Vagina (tissue), 2 donors: ENCODE results near the gene CCDC182.

Experiments
- POLR2AphosphoS5 ChIP-seq, 2 donors: sonication (generic); formaldehyde crosslinking; IDR thresholded peaks; one replicate each; pipeline ENCODE4 v1.9.0; 2017; ENCODE audit warnings: antibody characterized with exemption in 2 of 2, mild to moderate bottlenecking in 2 of 2, low read depth in 1 of 2; ENCODE audit not compliant: insufficient read depth in 1 of 2
- TF ChIP-seq, protein P1 (sequence below), 3 experiments: fragments of 450-650 bp in 2 of 3; fragments of 200-600 bp in 1 of 3; sonication (generic) in 1 of 3; IDR thresholded peaks; one replicate each; pipeline ENCODE4 v1.5.1; 2017 to 2019; ENCODE audit warnings: antibody characterized with exemption in 3 of 3, mild to moderate bottlenecking in 2 of 3, moderate library complexity in 2 of 3

DNA sequence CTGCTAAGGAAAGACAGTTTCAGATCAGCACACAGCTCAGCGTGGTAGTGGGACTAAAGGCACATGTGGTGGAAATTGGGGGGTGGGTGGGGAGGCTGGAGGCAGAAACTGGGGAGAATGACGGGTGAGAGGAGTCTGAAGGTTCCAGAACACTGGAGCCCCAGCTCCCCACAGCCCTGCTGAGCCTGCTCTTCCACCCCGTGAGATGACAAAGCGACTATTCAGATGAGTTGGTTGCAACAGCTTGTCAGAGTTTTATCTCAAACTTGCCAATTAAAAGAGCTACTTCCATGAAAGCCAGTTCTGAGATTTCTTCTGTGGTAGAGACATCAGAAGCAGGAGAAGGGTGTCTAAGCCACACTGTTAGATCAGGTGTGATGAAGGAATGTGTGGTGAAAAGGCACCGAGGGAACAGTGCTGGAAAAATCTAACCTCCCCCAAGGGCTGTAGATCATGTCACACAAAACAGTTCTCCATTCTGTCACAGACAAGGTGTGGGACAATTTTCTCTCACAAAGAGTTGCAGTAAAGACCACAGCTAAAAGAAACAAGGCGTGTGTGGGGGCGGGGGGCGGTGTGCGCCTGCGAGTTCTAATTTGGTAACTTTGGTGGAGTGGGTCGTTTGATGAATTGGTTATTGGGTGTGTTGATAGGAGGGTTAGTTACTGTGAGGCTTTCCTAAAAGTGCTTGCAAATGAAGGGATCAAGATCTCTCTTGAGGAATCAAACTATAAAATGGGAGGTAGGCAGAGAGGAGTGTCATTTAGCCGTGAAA, 39.0 kb downstream of the CCDC182 start:
- TF ChIP-seq, protein P1, sequence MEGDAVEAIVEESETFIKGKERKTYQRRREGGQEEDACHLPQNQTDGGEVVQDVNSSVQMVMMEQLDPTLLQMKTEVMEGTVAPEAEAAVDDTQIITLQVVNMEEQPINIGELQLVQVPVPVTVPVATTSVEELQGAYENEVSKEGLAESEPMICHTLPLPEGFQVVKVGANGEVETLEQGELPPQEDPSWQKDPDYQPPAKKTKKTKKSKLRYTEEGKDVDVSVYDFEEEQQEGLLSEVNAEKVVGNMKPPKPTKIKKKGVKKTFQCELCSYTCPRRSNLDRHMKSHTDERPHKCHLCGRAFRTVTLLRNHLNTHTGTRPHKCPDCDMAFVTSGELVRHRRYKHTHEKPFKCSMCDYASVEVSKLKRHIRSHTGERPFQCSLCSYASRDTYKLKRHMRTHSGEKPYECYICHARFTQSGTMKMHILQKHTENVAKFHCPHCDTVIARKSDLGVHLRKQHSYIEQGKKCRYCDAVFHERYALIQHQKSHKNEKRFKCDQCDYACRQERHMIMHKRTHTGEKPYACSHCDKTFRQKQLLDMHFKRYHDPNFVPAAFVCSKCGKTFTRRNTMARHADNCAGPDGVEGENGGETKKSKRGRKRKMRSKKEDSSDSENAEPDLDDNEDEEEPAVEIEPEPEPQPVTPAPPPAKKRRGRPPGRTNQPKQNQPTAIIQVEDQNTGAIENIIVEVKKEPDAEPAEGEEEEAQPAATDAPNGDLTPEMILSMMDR (IDR thresholded peaks at IDR 0.05) = no peak
- no peak for TF ChIP-seq POLR2AphosphoS5 (IDR thresholded peaks at IDR 0.05; ENCODE audit: insufficient read depth in 1 of 2, low read depth in 1 of 2)
